Measurements from ENCODE around the gene AFAP1L1.

AFAP1L1 gene

GRCh38 chr5:149274939-149275338 lies 3.3 kb downstream of the AFAP1L1 start:
- peak overlapping the region; percentile 24 for H3K9ac ChIP-seq (ENCODE audit: low read length)
- no peaks in the 10 kb centered on the region for H3K9me3 ChIP-seq (ENCODE audit: control insufficient read depth, low read length)
- no peaks in the 10 kb centered on the region for H3K27me3 ChIP-seq (ENCODE audit: control insufficient read depth in 1 of 2, insufficient read depth in 1 of 2, low read length in 2 of 2)
- 100% methylated on average over 1 of the region's 1 CpG for WGBS
- peaks cover 11% of the 10 kb centered on the region for H3K4me1 ChIP-seq (ENCODE audit: control insufficient read depth, insufficient read depth, low read depth, low read length)
- no peak overlapping the region for H3K18ac ChIP-seq (ENCODE audit: low read depth in 1 of 2, low read length in 2 of 2)
- no peak overlapping the region for H4K8ac ChIP-seq (ENCODE audit: low read length)
- no peak overlapping the region for H3K4me2 ChIP-seq (ENCODE audit: low read length, poor library complexity, severe bottlenecking)
- no peak overlapping the region for H2BK120ac ChIP-seq (ENCODE audit: low read depth, low read length)
- no peak for DNase-seq
- H2BK12ac ChIP-seq (ENCODE audit: low read length in 2 of 2) = no peak overlapping the region
- peaks cover 0 to 3% of the 10 kb centered on the region in 2 experiments for H3K36me3 ChIP-seq (ENCODE audit: control insufficient read depth in 1 of 2, insufficient read depth in 2 of 2, low read depth in 1 of 2, low read length in 2 of 2)
- H2BK15ac ChIP-seq (ENCODE audit: low read depth, poor library complexity, severe bottlenecking) = no peak overlapping the region
- no peak overlapping the region for H3K23ac ChIP-seq (ENCODE audit: low read length in 2 of 2)
- H3K79me1 ChIP-seq (replicated peaks; ENCODE audit: low read length, poor library complexity, severe bottlenecking) = peaks cover 26% of the 10 kb centered on the region
- no peak overlapping the region for H3K4ac ChIP-seq (ENCODE audit: low read depth in 1 of 2, low read length in 2 of 2)
- H3K27ac ChIP-seq (ENCODE audit: low read length, poor library complexity, severe bottlenecking) = no peak overlapping the region
- no peak overlapping the region for H2AFZ ChIP-seq (ENCODE audit: low read depth, low read length)
- H2BK5ac ChIP-seq (ENCODE audit: low read depth, low read length, poor library complexity, severe bottlenecking) = no peak overlapping the region
- no peak overlapping the region for H3K14ac ChIP-seq (ENCODE audit: low read length in 2 of 2)
- H2AK5ac ChIP-seq (ENCODE audit: low read length, severe bottlenecking) = no peak overlapping the region
- peak overlapping the region; percentile 11 for H4K91ac ChIP-seq (ENCODE audit: low read length)
- no peak overlapping the region for H3K4me3 ChIP-seq (ENCODE audit: insufficient read depth in 1 of 2, low read depth in 1 of 2, low read length in 2 of 2)

- Histone ChIP-seq H2AK5ac (ENCODE audit: low read length, severe bottlenecking) (no peak overlapping the region), H2BK15ac (ENCODE audit: low read depth, poor library complexity, severe bottlenecking) (no peak overlapping the region), H2BK12ac (ENCODE audit: low read length in 2 of 2) (no peak overlapping the region), H2BK120ac (ENCODE audit: low read depth, low read length) (no peak overlapping the region), H3K23ac (ENCODE audit: low read length in 2 of 2) (no peak overlapping the region), H3K9ac (ENCODE audit: low read length) (no peak overlapping the region), H4K8ac (ENCODE audit: low read length) (no peak overlapping the region), H3K14ac (ENCODE audit: low read length in 2 of 2) (no peak overlapping the region), H3K4me1 (ENCODE audit: control insufficient read depth, insufficient read depth, low read depth, low read length) (peaks cover 6% of the 10 kb centered on the region), H3K27me3 (ENCODE audit: control insufficient read depth in 1 of 2, insufficient read depth in 1 of 2, low read length in 2 of 2) (no peaks in the 10 kb centered on the region), H3K36me3 (ENCODE audit: control insufficient read depth in 1 of 2, insufficient read depth in 2 of 2, low read depth in 1 of 2, low read length in 2 of 2) (peaks cover 0 to 8% of the 10 kb centered on the region in 2 experiments), H4K91ac (ENCODE audit: low read length) (no peak overlapping the region), H3K4me2 (ENCODE audit: low read length, poor library complexity, severe bottlenecking) (no peak overlapping the region), H3K9me3 (ENCODE audit: control insufficient read depth, low read length) (no peaks in the 10 kb centered on the region), H3K79me1 (replicated peaks; ENCODE audit: low read length, poor library complexity, severe bottlenecking) (peaks cover 34% of the 10 kb centered on the region), H3K4me3 (ENCODE audit: insufficient read depth in 1 of 2, low read depth in 1 of 2, low read length in 2 of 2) (no peak overlapping the region), H3K4ac (ENCODE audit: low read depth in 1 of 2, low read length in 2 of 2) (no peak overlapping the region), H2BK5ac (ENCODE audit: low read depth, low read length, poor library complexity, severe bottlenecking) (no peak overlapping the region), H2AFZ (ENCODE audit: low read depth, low read length) (no peak overlapping the region), H3K18ac (ENCODE audit: low read depth in 1 of 2, low read length in 2 of 2) (no peak overlapping the region), H3K27ac (ENCODE audit: low read length, poor library complexity, severe bottlenecking) (no peak overlapping the region)
- no peak for DNase-seq
- 98% methylated on average over 4 of the region's 4 CpGs for WGBS
Observed at GRCh38 chr5:149277801-149278200, 6.1 kb downstream of the AFAP1L1 start.

GRCh38 chr5:149278451-149279210 lies 7.0 kb downstream of the AFAP1L1 start:
- H3K4ac ChIP-seq (ENCODE audit: low read depth in 1 of 2, low read length in 2 of 2) = no peak overlapping the region
- no peak overlapping the region for H2BK12ac ChIP-seq (ENCODE audit: low read length in 2 of 2)
- H2BK5ac ChIP-seq (ENCODE audit: low read depth, low read length, poor library complexity, severe bottlenecking) = no peak overlapping the region
- H2AK5ac ChIP-seq (ENCODE audit: low read length, severe bottlenecking) = no peak overlapping the region
- H2AFZ ChIP-seq (ENCODE audit: low read depth, low read length) = no peak overlapping the region
- H2BK120ac ChIP-seq (ENCODE audit: low read depth, low read length) = no peak overlapping the region
- H2BK15ac ChIP-seq (ENCODE audit: low read depth, poor library complexity, severe bottlenecking) = no peak overlapping the region
- H4K8ac ChIP-seq (ENCODE audit: low read length) = peak overlapping the region; percentile 36
- H3K27me3 ChIP-seq (ENCODE audit: control insufficient read depth in 1 of 2, insufficient read depth in 1 of 2, low read length in 2 of 2) = no peaks in the 10 kb centered on the region
- no peak overlapping the region for H3K18ac ChIP-seq (ENCODE audit: low read depth in 1 of 2, low read length in 2 of 2)
- H3K36me3 ChIP-seq (ENCODE audit: control insufficient read depth in 1 of 2, insufficient read depth in 2 of 2, low read depth in 1 of 2, low read length in 2 of 2) = peaks cover 0 to 8% of the 10 kb centered on the region in 2 experiments
- no peak overlapping the region for H3K23ac ChIP-seq (ENCODE audit: low read length in 2 of 2)
- 96% methylated on average over 5 of the region's 5 CpGs for WGBS
- no peak overlapping the region for H3K4me2 ChIP-seq (ENCODE audit: low read length, poor library complexity, severe bottlenecking)
- H3K27ac ChIP-seq (ENCODE audit: low read length, poor library complexity, severe bottlenecking) = no peak overlapping the region
- DNase-seq = no peak
- H3K9me3 ChIP-seq (ENCODE audit: control insufficient read depth, low read length) = no peaks in the 10 kb centered on the region
- H3K79me1 ChIP-seq (replicated peaks; ENCODE audit: low read length, poor library complexity, severe bottlenecking) = peaks cover 33% of the 10 kb centered on the region
- no peak overlapping the region for H3K9ac ChIP-seq (ENCODE audit: low read length)
- no peak overlapping the region for H3K14ac ChIP-seq (ENCODE audit: low read length in 2 of 2)
- H3K4me1 ChIP-seq (ENCODE audit: control insufficient read depth, insufficient read depth, low read depth, low read length) = peaks cover 3% of the 10 kb centered on the region
- H4K91ac ChIP-seq (ENCODE audit: low read length) = peak overlapping the region; percentile 31
- H3K4me3 ChIP-seq (ENCODE audit: insufficient read depth in 1 of 2, low read depth in 1 of 2, low read length in 2 of 2) = no peak overlapping the region

- Histone ChIP-seq H3K4me1 (ENCODE audit: control insufficient read depth, insufficient read depth, low read depth, low read length) (peaks cover 3% of the 10 kb centered on the region), H3K4me3 (ENCODE audit: insufficient read depth in 1 of 2, low read depth in 1 of 2, low read length in 2 of 2) (no peak overlapping the region), H3K23ac (ENCODE audit: low read length in 2 of 2) (no peak overlapping the region), H3K4me2 (ENCODE audit: low read length, poor library complexity, severe bottlenecking) (no peak overlapping the region), H3K9ac (ENCODE audit: low read length) (no peak overlapping the region), H3K14ac (ENCODE audit: low read length in 2 of 2) (no peak overlapping the region), H2BK12ac (ENCODE audit: low read length in 2 of 2) (no peak overlapping the region), H2BK15ac (ENCODE audit: low read depth, poor library complexity, severe bottlenecking) (no peak overlapping the region), H2BK120ac (ENCODE audit: low read depth, low read length) (no peak overlapping the region), H4K91ac (ENCODE audit: low read length) (no peak overlapping the region), H2BK5ac (ENCODE audit: low read depth, low read length, poor library complexity, severe bottlenecking) (no peak overlapping the region), H3K9me3 (ENCODE audit: control insufficient read depth, low read length) (no peaks in the 10 kb centered on the region), H3K27me3 (ENCODE audit: control insufficient read depth in 1 of 2, insufficient read depth in 1 of 2, low read length in 2 of 2) (no peaks in the 10 kb centered on the region), H2AK5ac (ENCODE audit: low read length, severe bottlenecking) (no peak overlapping the region), H3K18ac (ENCODE audit: low read depth in 1 of 2, low read length in 2 of 2) (no peak overlapping the region), H3K79me1 (replicated peaks; ENCODE audit: low read length, poor library complexity, severe bottlenecking) (peaks cover 30% of the 10 kb centered on the region), H2AFZ (ENCODE audit: low read depth, low read length) (no peak overlapping the region), H3K36me3 (ENCODE audit: control insufficient read depth in 1 of 2, insufficient read depth in 2 of 2, low read depth in 1 of 2, low read length in 2 of 2) (peaks cover 0 to 8% of the 10 kb centered on the region in 2 experiments), H3K27ac (ENCODE audit: low read length, poor library complexity, severe bottlenecking) (no peak overlapping the region), H3K4ac (ENCODE audit: low read depth in 1 of 2, low read length in 2 of 2) (no peak overlapping the region), H4K8ac (ENCODE audit: low read length) (peak overlapping the region; percentile 29)
- DNase-seq = no peak
- WGBS = 78% methylated on average over 1 of the region's 1 CpG
Observed at GRCh38 chr5:149279661-149280060, 8.0 kb downstream of the AFAP1L1 start.
